H9 (cell line): ENCODE results near the gene STX7. TPM values are rescaled to one million over a fixed set of nuclear protein-coding genes. Genes with fewer than 3 reads are reported as not detected.

ENCODE experiments used
- DNase-seq: peaks from one replicate; pipeline ENCODE4 v3.0.0-alpha.2; 2017
- H2AFZ ChIP-seq: one replicate; pipeline ENCODE4 v1.6.1; 2013; ENCODE audit warnings: mild to moderate bottlenecking, low read length, control low read depth, moderate library complexity
- H2AK5ac ChIP-seq: 2 replicates; pipeline ENCODE4 v1.6.1; 2013; ENCODE audit warnings: low read length, control low read depth, mixed read lengths; ENCODE audit not compliant: insufficient read length
- H2BK120ac ChIP-seq: one replicate; pipeline ENCODE4 v1.6.1; 2013; ENCODE audit warnings: low read depth, mild to moderate bottlenecking, low read length, control low read depth, inconsistent platforms; ENCODE audit not compliant: poor library complexity, severe bottlenecking
- H2BK12ac ChIP-seq: 2 replicates; pipeline ENCODE4 v1.6.1; 2013; ENCODE audit warnings: low read length, control low read depth, mixed read lengths, low read depth; ENCODE audit not compliant: insufficient read length
- H2BK15ac ChIP-seq: 2 replicates; pipeline ENCODE4 v1.6.1; 2013; ENCODE audit warnings: low read depth, low read length, control low read depth
- H2BK20ac ChIP-seq: one replicate; pipeline ENCODE4 v1.6.1; 2013; ENCODE audit warnings: low read depth, mild to moderate bottlenecking, low read length, control low read depth, inconsistent platforms; ENCODE audit not compliant: poor library complexity, severe bottlenecking
- H2BK5ac ChIP-seq: 2 replicates; pipeline ENCODE4 v1.6.1; 2013; ENCODE audit warnings: low read length, control low read depth, mixed read lengths; ENCODE audit not compliant: insufficient read length
- H3K14ac ChIP-seq: 2 replicates; pipeline ENCODE4 v1.6.1; 2013; ENCODE audit warnings: low read length, control low read depth; ENCODE audit not compliant: insufficient read depth
- H3K18ac ChIP-seq: 2 replicates; pipeline ENCODE4 v1.6.1; 2013; ENCODE audit warnings: low read depth, mild to moderate bottlenecking, mixed read lengths, low read length, control low read depth; ENCODE audit not compliant: insufficient read length
- H3K23ac ChIP-seq: 2 replicates; pipeline ENCODE4 v1.6.1; 2013; ENCODE audit warnings: low read length, control low read depth, mixed read lengths, low read depth; ENCODE audit not compliant: insufficient read length
- H3K23me2 ChIP-seq: 2 replicates; pipeline ENCODE4 v1.6.1; 2013; ENCODE audit warnings: low read depth, mild to moderate bottlenecking, mixed read lengths, low read length, control low read depth; ENCODE audit not compliant: insufficient read length, poor library complexity, severe bottlenecking
- H3K27ac ChIP-seq: 2 replicates; pipeline ENCODE4 v1.5.1; 2013; ENCODE audit warnings: low read length, control low read depth, mixed read lengths, low read depth; ENCODE audit not compliant: insufficient read length
- H3K27me3 ChIP-seq: 2 replicates; pipeline ENCODE4 v1.6.1; 2013; ENCODE audit warnings: low read length, control low read depth, inconsistent platforms; ENCODE audit not compliant: insufficient read depth
- H3K4ac ChIP-seq: 2 replicates; pipeline ENCODE4 v1.6.1; 2013; ENCODE audit warnings: low read depth, mild to moderate bottlenecking, control low read depth, inconsistent platforms, low read length, moderate library complexity
- H3K4me1 ChIP-seq: 2 replicates; pipeline ENCODE4 v1.6.1; 2013; ENCODE audit warnings: low read length, control low read depth, inconsistent platforms; ENCODE audit not compliant: insufficient read depth
- H3K4me2 ChIP-seq: 2 replicates; pipeline ENCODE4 v1.6.1; 2013; ENCODE audit warnings: low read length, control low read depth, mixed read lengths; ENCODE audit not compliant: insufficient read length, insufficient read depth
- H3K56ac ChIP-seq: 2 replicates; pipeline ENCODE4 v1.6.1; 2013; ENCODE audit warnings: low read depth, mild to moderate bottlenecking, mixed read lengths, low read length, control low read depth; ENCODE audit not compliant: insufficient read length
- H3K79me1 ChIP-seq: 2 replicates; pipeline ENCODE4 v1.6.1; 2013; ENCODE audit warnings: low read depth, mild to moderate bottlenecking, moderate library complexity, low read length, control low read depth, inconsistent platforms; ENCODE audit not compliant: insufficient read depth, poor library complexity, severe bottlenecking
- H3K79me2 ChIP-seq: 2 replicates; pipeline ENCODE4 v1.6.1; 2013; ENCODE audit warnings: low read length, control low read depth, inconsistent platforms; ENCODE audit not compliant: insufficient read depth
- H3K9ac ChIP-seq: 2 replicates; pipeline ENCODE4 v1.6.1; 2013; ENCODE audit warnings: low read length, control low read depth, mixed read lengths; ENCODE audit not compliant: insufficient read length; ENCODE audit errors: extremely low read depth
- H3K9me3 ChIP-seq: one replicate; pipeline ENCODE4 v1.6.1; 2013; ENCODE audit warnings: low read depth, low read length, inconsistent platforms; ENCODE audit not compliant: control insufficient read depth
- H3T11ph ChIP-seq: one replicate; pipeline ENCODE4 v1.6.1; 2013; ENCODE audit warnings: mild to moderate bottlenecking, low read length, control low read depth, inconsistent platforms
- H4K20me1 ChIP-seq: one replicate; pipeline ENCODE4 v1.6.1; 2013; ENCODE audit not compliant: control insufficient read depth, insufficient read length, insufficient read depth
- H4K5ac ChIP-seq: 2 replicates; pipeline ENCODE4 v1.6.1; 2013; ENCODE audit warnings: low read depth, mild to moderate bottlenecking, mixed read lengths, low read length, control low read depth; ENCODE audit not compliant: insufficient read length
- H4K8ac ChIP-seq: replicated peaks from 2 replicates; pipeline ENCODE4 v1.6.1; 2013; ENCODE audit warnings: low read length, control low read depth, mixed read lengths, low read depth; ENCODE audit not compliant: insufficient read length
- H4K91ac ChIP-seq: 2 replicates; pipeline ENCODE4 v1.6.1; 2013; ENCODE audit warnings: low read depth, mild to moderate bottlenecking, moderate library complexity, mixed read lengths, low read length, control low read depth; ENCODE audit not compliant: insufficient read length
- H3K27ac Mint-ChIP-seq, 3 experiments: 2 replicates in 2 of 3; 3 replicates in 1 of 3; pipeline ENCODE4 v1.8.0; 2020 to 2021; ENCODE audit warnings: mixed read lengths in 3 of 3, mild to moderate bottlenecking in 1 of 3, moderate library complexity in 1 of 3
- H3K27me3 Mint-ChIP-seq: 2 replicates; pipeline ENCODE4 v1.8.0; 2021; ENCODE audit warnings: low read depth, mild to moderate bottlenecking, moderate library complexity, mixed read lengths
- H3K36me3 Mint-ChIP-seq, 3 experiments: 2 replicates in 2 of 3; 3 replicates in 1 of 3; pipeline ENCODE4 v1.8.0; 2020 to 2021; ENCODE audit warnings: low read depth in 3 of 3, mixed read lengths in 3 of 3; ENCODE audit not compliant: insufficient read depth in 1 of 3
- H3K4me1 Mint-ChIP-seq, 2 experiments: 2 replicates each; pipeline ENCODE4 v1.8.0; 2020; ENCODE audit warnings: mixed read lengths in 2 of 2
- H3K4me3 Mint-ChIP-seq, 2 experiments: 2 replicates in 1 of 2; 3 replicates in 1 of 2; pipeline ENCODE4 v1.8.0; 2020 to 2021; ENCODE audit warnings: mild to moderate bottlenecking in 2 of 2, mixed read lengths in 2 of 2, moderate library complexity in 1 of 2
- H3K9me3 Mint-ChIP-seq, 2 experiments: 2 replicates in 1 of 2; 3 replicates in 1 of 2; pipeline ENCODE4 v1.8.0; 2020; ENCODE audit warnings: mild to moderate bottlenecking in 2 of 2, mixed read lengths in 2 of 2, moderate library complexity in 1 of 2
- CTCF ChIP-seq: fragments of 200-600 bp; sonication (generic); conservative IDR thresholded peaks from 3 replicates; pipeline ENCODE4 v1.8.0; 2021; ENCODE audit warnings: antibody characterized with exemption, mild to moderate bottlenecking
- WGBS: extraction: QIAGEN DNeasy Blood & Tissue Kit; methylation state at CpG from one replicate; pipeline ENCODE4 v1.1.7; 2013; ENCODE audit warnings: missing lambda C conversion rate, low lambda C conversion rate, mixed read lengths; ENCODE audit not compliant: insufficient read length; ENCODE audit errors: extremely low coverage; 5-methylcytosine and 5-hydroxymethylcytosine counted together
- total RNA-seq: library from RNA; stranded (reverse); gene quantifications from 2 replicates; pipeline ENCODE4 v1.2.1, GENCODE V29; 2021

Gene STX7
- total RNA-seq, 1 experiment from 2014 or later = 30.0 TPM

GRCh38 chr6:132526461-132526860 is 13.5 kb upstream of the STX7 start:
- no peaks in the 10 kb centered on the region; the same call in 1 of the 2 replicates for H3K4me1 ChIP-seq
- H3K4me2 ChIP-seq = no peak overlapping the region
- Mint-ChIP-seq H3K4me1 (peaks cover 20 to 23% of the 10 kb centered on the region in 2 experiments), H3K36me3 (no peaks in the 10 kb centered on the region), H3K4me3 (no peak overlapping the region), H3K27ac (no peak overlapping the region), H3K27me3 (peaks cover 10% of the 10 kb centered on the region), H3K9me3 (no peaks in the 10 kb centered on the region)
- no peak overlapping the region for H4K5ac ChIP-seq
- no peak overlapping the region for H4K8ac ChIP-seq
- no peak overlapping the region for H3T11ph ChIP-seq
- no peak overlapping the region for H2BK12ac ChIP-seq
- no peak overlapping the region for H3K27ac ChIP-seq
- no peaks in the 10 kb centered on the region for H3K9me3 ChIP-seq
- DNase-seq = no peak
- WGBS = no CpG with 5 or more reads among the region's 2 CpGs
- no peaks in the 10 kb centered on the region for H3K23me2 ChIP-seq
- no peaks in the 10 kb centered on the region for H3K27me3 ChIP-seq
- H4K20me1 ChIP-seq = no peaks in the 10 kb centered on the region
- no peak overlapping the region for H3K14ac ChIP-seq
- no peak overlapping the region for H2BK20ac ChIP-seq
- H4K91ac ChIP-seq = no peak overlapping the region
- no peak overlapping the region for H2BK5ac ChIP-seq
- no peak overlapping the region for H3K4ac ChIP-seq
- TF ChIP-seq CTCF = no peak
- H2AFZ ChIP-seq = no peak overlapping the region
- no peak overlapping the region for H3K9ac ChIP-seq
- no peaks in the 10 kb centered on the region for H3K79me1 ChIP-seq
- no peak overlapping the region for H2AK5ac ChIP-seq
- no peak overlapping the region for H2BK15ac ChIP-seq
- H3K23ac ChIP-seq = no peak overlapping the region
- no peak overlapping the region for H3K56ac ChIP-seq
- no peak overlapping the region for H2BK120ac ChIP-seq
- no peak overlapping the region for H3K18ac ChIP-seq
- H3K79me2 ChIP-seq = no peaks in the 10 kb centered on the region
